Transverse colon (tissue), 4 donors: ENCODE measurements around the gene KIAA0040. TPM values are rescaled to one million over a fixed set of nuclear protein-coding genes. Genes with fewer than 3 reads are reported as not detected.

Experiments used
- DNase-seq: peaks from one replicate; pipeline ENCODE4 v3.0.0-alpha.2; 2019
- H3K27ac ChIP-seq, 4 donors: fragments of 200-600 bp; sonication (generic); 2 replicates each; pipeline ENCODE4 v1.5.1; 2016 to 2018; ENCODE audit warnings: inconsistent platforms in 4 of 4
- H3K27me3 ChIP-seq: fragments of 200-600 bp; sonication (generic); 2 replicates; pipeline ENCODE4 v1.5.1; 2017; ENCODE audit warnings: inconsistent platforms
- H3K36me3 ChIP-seq, 4 donors: fragments of 200-600 bp; sonication (generic); 2 replicates each; pipeline ENCODE4 v1.5.1; 2017 to 2019; ENCODE audit warnings: inconsistent platforms in 4 of 4
- H3K4me1 ChIP-seq, 4 donors: fragments of 200-600 bp; sonication (generic); 2 replicates each; pipeline ENCODE4 v1.5.1; 2017 to 2020; ENCODE audit warnings: inconsistent platforms in 4 of 4
- H3K4me3 ChIP-seq, 4 donors: fragments of 200-600 bp; sonication (generic); 1 replicate in 1 of 4; 2 replicates in 3 of 4; pipeline versions ENCODE4 v1.5.1 to v1.6.1; 2017 to 2019; ENCODE audit warnings: inconsistent platforms in 4 of 4
- H3K9me3 ChIP-seq, 2 donors: fragments of 200-600 bp; sonication (generic); 2 replicates each; pipeline ENCODE4 v1.5.1; 2017 to 2019; ENCODE audit warnings: inconsistent platforms in 2 of 2
- EP300 ChIP-seq: sonication (generic); formaldehyde crosslinking; IDR thresholded peaks from one replicate; pipeline ENCODE4 v1.6.1; 2017; ENCODE audit warnings: antibody characterized with exemption, low read depth
- POLR2A ChIP-seq: fragments of 450-650 bp; IDR thresholded peaks from one replicate; pipeline ENCODE4 v1.6.1; 2016; ENCODE audit warnings: antibody characterized with exemption, mild to moderate bottlenecking, moderate library complexity
- POLR2AphosphoS5 ChIP-seq, 3 donors: sonication (generic); formaldehyde crosslinking; IDR thresholded peaks; one replicate each; pipeline ENCODE4 v1.6.1; 2016; ENCODE audit warnings: antibody characterized with exemption in 3 of 3
- WGBS, 2 donors: methylation state at CpG; one replicate each; pipeline ENCODE4 v1.1.5; 2018; ENCODE audit warnings: low coverage in 1 of 2; 5-methylcytosine and 5-hydroxymethylcytosine counted together
- in situ Hi-C, 4 donors: fragments of 200-750 bp; cut with MboI; loops; one replicate each; pipeline versions ENCODE4 v1.15.0 to v1.15.1; 2017; ENCODE audit warnings: low sequenced_read_pairs in 3 of 4, low pct_ligation_motif_present in 1 of 4, low pct_unique_long_range_greater_than_20kb in 1 of 4
- intact Hi-C: fragments of 100-400 bp; cut with DNase I; formaldehyde crosslinking; loops from one replicate; pipeline ENCODE4 v1.15.1; 2023; ENCODE audit warnings: low total_unique reads
- total RNA-seq, 4 donors: library from RNA; depleted of rRNA; stranded (reverse); fragments of >200 nt; gene quantifications; one replicate each; pipeline ENCODE4 v1.1.0, GENCODE V29; 2016
- TF ChIP-seq, protein P1 (sequence below), 5 experiments: fragments of 200-600 bp in 3 of 5; fragments of 450-650 bp in 2 of 5; sonication (generic) in 3 of 5; IDR thresholded peaks; 1 replicate in 2 of 5; 2 replicates in 3 of 5; pipeline ENCODE4 v1.5.1; 2016 to 2017; ENCODE audit warnings: antibody characterized with exemption in 5 of 5, inconsistent platforms in 3 of 5, mild to moderate bottlenecking in 2 of 5, moderate library complexity in 1 of 5

Gene KIAA0040
- total RNA-seq: 10 to 100 TPM; 17.5 to 35.5 (median 21.2) TPM

DNA sequence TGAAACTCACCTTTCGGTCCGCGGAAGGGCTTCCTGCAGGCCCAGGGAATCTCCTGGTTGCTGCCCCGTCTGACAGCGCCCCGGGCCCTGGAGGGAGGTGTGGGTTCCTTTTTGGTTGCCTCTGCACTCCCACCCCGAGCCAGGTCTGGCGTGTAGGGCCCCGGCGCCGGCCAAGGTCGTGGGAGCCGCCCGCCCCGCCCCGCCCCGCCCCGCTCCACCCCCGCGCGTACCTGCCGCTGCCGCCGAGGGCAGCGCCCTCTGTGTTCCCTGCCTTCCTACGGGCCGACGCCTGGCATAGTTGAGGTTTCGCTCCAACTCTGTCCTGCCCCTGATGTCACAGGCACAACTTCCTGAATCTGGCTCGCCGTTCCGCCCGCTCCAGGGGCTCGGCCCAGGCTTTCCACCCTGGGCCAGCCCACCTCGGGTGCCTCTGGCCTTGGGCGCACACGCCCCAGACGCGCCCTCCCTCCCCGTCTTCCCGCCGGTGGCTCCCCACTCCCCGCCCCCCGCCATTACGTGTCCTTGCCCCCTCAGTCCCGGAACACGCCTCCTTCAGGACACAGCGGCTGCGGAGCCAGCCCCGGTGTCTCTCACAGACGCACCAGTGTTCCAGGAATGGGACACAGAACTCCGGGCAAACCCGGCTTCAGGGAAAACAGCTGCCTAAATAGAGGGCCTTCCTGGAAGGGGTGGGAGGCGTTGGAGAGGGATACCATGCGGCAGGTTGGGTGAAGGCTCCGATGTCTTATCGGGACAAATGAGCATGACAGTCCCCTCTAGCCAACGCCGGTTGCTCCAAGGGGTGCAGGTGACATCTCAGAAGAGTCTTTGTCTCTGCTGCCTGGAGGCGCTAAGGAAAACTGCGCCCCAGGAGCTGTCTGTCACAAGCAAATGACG, at the start of gene KIAA0040:
KIAA0040 (minus strand) TSS at position 147 of the 897 bp plus-strand sequence. CDS start 31,763 bp downstream, outside the sequence.
- intact Hi-C loops (no loop called here), in situ Hi-C loops (no loop called here)
- Histone ChIP-seq H3K4me3 (peak within 1 kb of the TSS; percentile 50 to 82 (median 64)), H3K9me3 (no peaks in the 10 kb centered on the region), H3K36me3 (no peaks in the 10 kb centered on the region), H3K27me3 (no peaks in the 10 kb centered on the region), H3K27ac (peak within 1 kb of the TSS; percentile 89 to 95 (median 90)), H3K4me1 (peaks cover 0 to 45% (median 24%) of the 10 kb centered on the region in 4 donors)
- TF ChIP-seq EP300 (peak; percentile 27), POLR2AphosphoS5 (IDR thresholded peaks at IDR 0.05) (peak; percentile 36 to 74 (median 69)), POLR2A (peak; percentile 72)
- TF ChIP-seq, protein P1, sequence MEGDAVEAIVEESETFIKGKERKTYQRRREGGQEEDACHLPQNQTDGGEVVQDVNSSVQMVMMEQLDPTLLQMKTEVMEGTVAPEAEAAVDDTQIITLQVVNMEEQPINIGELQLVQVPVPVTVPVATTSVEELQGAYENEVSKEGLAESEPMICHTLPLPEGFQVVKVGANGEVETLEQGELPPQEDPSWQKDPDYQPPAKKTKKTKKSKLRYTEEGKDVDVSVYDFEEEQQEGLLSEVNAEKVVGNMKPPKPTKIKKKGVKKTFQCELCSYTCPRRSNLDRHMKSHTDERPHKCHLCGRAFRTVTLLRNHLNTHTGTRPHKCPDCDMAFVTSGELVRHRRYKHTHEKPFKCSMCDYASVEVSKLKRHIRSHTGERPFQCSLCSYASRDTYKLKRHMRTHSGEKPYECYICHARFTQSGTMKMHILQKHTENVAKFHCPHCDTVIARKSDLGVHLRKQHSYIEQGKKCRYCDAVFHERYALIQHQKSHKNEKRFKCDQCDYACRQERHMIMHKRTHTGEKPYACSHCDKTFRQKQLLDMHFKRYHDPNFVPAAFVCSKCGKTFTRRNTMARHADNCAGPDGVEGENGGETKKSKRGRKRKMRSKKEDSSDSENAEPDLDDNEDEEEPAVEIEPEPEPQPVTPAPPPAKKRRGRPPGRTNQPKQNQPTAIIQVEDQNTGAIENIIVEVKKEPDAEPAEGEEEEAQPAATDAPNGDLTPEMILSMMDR (IDR thresholded peaks at IDR 0.05): no peak
- peak; percentile 83 for DNase-seq
- 5% methylated on average over 25 of the region's 62 CpGs; no CpG with 5 or more reads in 1 of the 2 donors for WGBS, 2 donors

GRCh38 chr1:175237389-175237788, 44.8 kb upstream of the KIAA0040 start:
- 91 to 100% methylated on average over 1 of the region's 1 CpG for WGBS, 2 donors
- H3K27ac ChIP-seq: no peak overlapping the region
- H3K4me1 ChIP-seq: no peaks in the 10 kb centered on the region
- H3K9me3 ChIP-seq: no peaks in the 10 kb centered on the region
- H3K4me3 ChIP-seq: no peak overlapping the region
- TF ChIP-seq EP300: no peak
- no peak for TF ChIP-seq POLR2A
- no peak for TF ChIP-seq POLR2AphosphoS5 (IDR thresholded peaks at IDR 0.05)
- TF ChIP-seq, protein P1 (IDR thresholded peaks at IDR 0.05): no peak
- H3K36me3 ChIP-seq: no peaks in the 10 kb centered on the region
- in situ Hi-C loops (no loop called here), intact Hi-C loops (no loop called here)
- DNase-seq: no peak
- no peaks in the 10 kb centered on the region for H3K27me3 ChIP-seq

- DNase-seq: no peak
- no peak overlapping the region for H3K4me3 ChIP-seq
- 83% methylated on average over 3 of the region's 3 CpGs; no CpG with 5 or more reads in 1 of the 2 donors for WGBS, 2 donors
- no peaks in the 10 kb centered on the region for H3K27me3 ChIP-seq
- in situ Hi-C loops: no loop called here
- no peaks in the 10 kb centered on the region for H3K36me3 ChIP-seq
- intact Hi-C loops: no loop called here
- no peak overlapping the region for H3K27ac ChIP-seq
- H3K9me3 ChIP-seq: no peaks in the 10 kb centered on the region
- H3K4me1 ChIP-seq: no peaks in the 10 kb centered on the region
- TF ChIP-seq POLR2A (no peak), POLR2AphosphoS5 (IDR thresholded peaks at IDR 0.05) (no peak), EP300 (no peak)
- TF ChIP-seq, protein P1 (IDR thresholded peaks at IDR 0.05): no peak
Observed at GRCh38 chr1:175234639-175235038, 42.1 kb upstream of the KIAA0040 start.

- 26 to 44% methylated on average over 2 of the region's 2 CpGs for WGBS, 2 donors
- Histone ChIP-seq H3K4me3 (no peak overlapping the region), H3K36me3 (no peaks in the 10 kb centered on the region), H3K4me1 (no peaks in the 10 kb centered on the region), H3K27me3 (no peaks in the 10 kb centered on the region), H3K9me3 (no peaks in the 10 kb centered on the region), H3K27ac (no peak overlapping the region)
- intact Hi-C loops (no loop called here), in situ Hi-C loops (no loop called here)
- no peak for DNase-seq
- TF ChIP-seq EP300 (no peak), POLR2AphosphoS5 (IDR thresholded peaks at IDR 0.05) (no peak), POLR2A (no peak)
- TF ChIP-seq, protein P1 (IDR thresholded peaks at IDR 0.05): no peak
Observed at GRCh38 chr1:175232335-175232734, 39.8 kb upstream of the KIAA0040 start.
